ENCODE measurements around the gene CFAP99. TPM values are rescaled to one million over a fixed set of nuclear protein-coding genes. Genes with fewer than 3 reads are reported as not detected.

CFAP99 gene
- total and polyA plus RNA-seq, 2 donors from 2014 or later: 1.5 to 1.7 TPM

- Histone ChIP-seq H3K27me3 (ENCODE audit: control insufficient read depth, insufficient read depth, low read length) (no peaks in the 10 kb centered on the region), H3K27ac (ENCODE audit: low read depth in 2 of 2, low read length in 2 of 2) (no peak overlapping the region), H3K9me3 (ENCODE audit: control insufficient read depth in 2 of 3, insufficient read depth in 1 of 3, low read length in 3 of 3) (no peaks in the 10 kb centered on the region), H3K4me1 (ENCODE audit: control insufficient read depth in 2 of 3, insufficient read depth in 2 of 3, low read depth in 1 of 3, low read length in 3 of 3) (peaks cover 0 to 9% (median 0%) of the 10 kb centered on the region in 3 donors), H3K36me3 (ENCODE audit: control insufficient read depth in 2 of 3, insufficient read depth in 3 of 3, low read length in 3 of 3) (no peaks in the 10 kb centered on the region), H3K4me3 (ENCODE audit: low read length in 3 of 3) (no peak overlapping the region), H3K9ac (ENCODE audit: low read length in 3 of 3) (no peak overlapping the region)
- FAIRE-seq: no peak
- intact Hi-C loops (cut with DNase I): no loop called here
- TF ChIP-seq CTCF (IDR thresholded peaks at IDR 0.05; ENCODE audit: borderline replicate concordance, extremely low read depth, insufficient read depth): no peak
- no peak for DNase-seq
Observed at GRCh38 chr4:2406406-2406805, 12.3 kb upstream of the CFAP99 start.

- Histone ChIP-seq H3K27ac (ENCODE audit: low read depth in 2 of 2, low read length in 2 of 2) (no peak overlapping the region), H3K9ac (ENCODE audit: low read length in 3 of 3) (no peak overlapping the region), H3K4me1 (ENCODE audit: control insufficient read depth in 2 of 3, insufficient read depth in 2 of 3, low read depth in 1 of 3, low read length in 3 of 3) (peaks cover 0 to 9% (median 0%) of the 10 kb centered on the region in 3 donors), H3K9me3 (ENCODE audit: control insufficient read depth in 2 of 3, insufficient read depth in 1 of 3, low read length in 3 of 3) (no peaks in the 10 kb centered on the region), H3K27me3 (ENCODE audit: control insufficient read depth, insufficient read depth, low read length) (no peaks in the 10 kb centered on the region), H3K4me3 (ENCODE audit: low read length in 3 of 3) (no peak overlapping the region), H3K36me3 (ENCODE audit: control insufficient read depth in 2 of 3, insufficient read depth in 3 of 3, low read length in 3 of 3) (no peaks in the 10 kb centered on the region)
- DNase-seq: no peak
- TF ChIP-seq CTCF (IDR thresholded peaks at IDR 0.05; ENCODE audit: borderline replicate concordance, extremely low read depth, insufficient read depth): no peak
- intact Hi-C loops (cut with DNase I): no loop called here
- FAIRE-seq: no peak
Observed at GRCh38 chr4:2406920-2407319, 11.8 kb upstream of the CFAP99 start.

GRCh38 chr4:2407991-2408342, 10.8 kb upstream of the CFAP99 start:
- no peaks in the 10 kb centered on the region for H3K36me3 ChIP-seq (ENCODE audit: control insufficient read depth in 2 of 3, insufficient read depth in 3 of 3, low read length in 3 of 3)
- no peak for FAIRE-seq
- peaks cover 2% of the 10 kb centered on the region for H3K27me3 ChIP-seq (ENCODE audit: control insufficient read depth, insufficient read depth, low read length)
- TF ChIP-seq CTCF (IDR thresholded peaks at IDR 0.05; ENCODE audit: borderline replicate concordance, extremely low read depth, insufficient read depth): no peak
- no peak overlapping the region for H3K4me3 ChIP-seq (ENCODE audit: low read length in 3 of 3)
- intact Hi-C loops (cut with DNase I): no loop called here
- peaks cover 2 to 10% (median 8%) of the 10 kb centered on the region in 3 donors for H3K4me1 ChIP-seq (ENCODE audit: control insufficient read depth in 2 of 3, insufficient read depth in 2 of 3, low read depth in 1 of 3, low read length in 3 of 3)
- H3K9me3 ChIP-seq (ENCODE audit: control insufficient read depth in 2 of 3, insufficient read depth in 1 of 3, low read length in 3 of 3): no peaks in the 10 kb centered on the region
- no peak overlapping the region for H3K27ac ChIP-seq (ENCODE audit: low read depth in 2 of 2, low read length in 2 of 2)
- H3K9ac ChIP-seq (ENCODE audit: low read length in 3 of 3): no peak overlapping the region
- DNase-seq: peak in 1 of 5 donors; percentile 55

- Histone ChIP-seq H3K9ac (ENCODE audit: low read length in 3 of 3) (no peak overlapping the region), H3K27ac (ENCODE audit: low read depth in 2 of 2, low read length in 2 of 2) (no peak overlapping the region), H3K4me3 (ENCODE audit: low read length in 3 of 3) (no peak overlapping the region), H3K9me3 (ENCODE audit: control insufficient read depth in 2 of 3, insufficient read depth in 1 of 3, low read length in 3 of 3) (no peaks in the 10 kb centered on the region), H3K4me1 (ENCODE audit: control insufficient read depth in 2 of 3, insufficient read depth in 2 of 3, low read depth in 1 of 3, low read length in 3 of 3) (peaks cover 2 to 12% (median 10%) of the 10 kb centered on the region in 3 donors), H3K27me3 (ENCODE audit: control insufficient read depth, insufficient read depth, low read length) (peaks cover 2% of the 10 kb centered on the region), H3K36me3 (ENCODE audit: control insufficient read depth in 2 of 3, insufficient read depth in 3 of 3, low read length in 3 of 3) (no peaks in the 10 kb centered on the region)
- TF ChIP-seq CTCF (IDR thresholded peaks at IDR 0.05; ENCODE audit: borderline replicate concordance, extremely low read depth, insufficient read depth): no peak
- FAIRE-seq: no peak
- intact Hi-C loops (cut with DNase I): no loop called here
- DNase-seq: peak in 1 of 5 donors; percentile 71
Observed at GRCh38 chr4:2408401-2408958, 10.3 kb upstream of the CFAP99 start.
